Endothelial cell (in vitro differentiated cells): ENCODE results near the gene LAMA2. TPM values are rescaled to one million over a fixed set of nuclear protein-coding genes. Genes with fewer than 3 reads are reported as not detected.

Experiments
- DNase-seq: peaks from one replicate; pipeline ENCODE4 v3.0.0; 2021; ENCODE audit warnings: low spot score
- H3K27ac Mint-ChIP-seq: one replicate; pipeline ENCODE4 v1.8.0; 2021; ENCODE audit warnings: mixed read lengths, inconsistent platforms; ENCODE audit not compliant: unreplicated experiment
- H3K27me3 Mint-ChIP-seq: one replicate; pipeline ENCODE4 v1.8.0; 2021; ENCODE audit warnings: mild to moderate bottlenecking, moderate library complexity, mixed read lengths, inconsistent platforms; ENCODE audit not compliant: unreplicated experiment
- H3K36me3 Mint-ChIP-seq: one replicate; pipeline ENCODE4 v1.8.0; 2021; ENCODE audit warnings: mild to moderate bottlenecking, low read depth, mixed read lengths, inconsistent platforms; ENCODE audit not compliant: unreplicated experiment
- H3K4me1 Mint-ChIP-seq: one replicate; pipeline ENCODE4 v1.8.0; 2021; ENCODE audit warnings: mild to moderate bottlenecking, mixed read lengths, inconsistent platforms; ENCODE audit not compliant: unreplicated experiment
- H3K4me3 Mint-ChIP-seq: one replicate; pipeline ENCODE4 v1.8.0; 2021; ENCODE audit warnings: mild to moderate bottlenecking, mixed read lengths, inconsistent platforms; ENCODE audit not compliant: unreplicated experiment
- H3K9me3 Mint-ChIP-seq: one replicate; pipeline ENCODE4 v1.8.0; 2021; ENCODE audit warnings: mixed read lengths, inconsistent platforms; ENCODE audit not compliant: unreplicated experiment
- CTCF ChIP-seq: fragments of 200-600 bp; sonication (generic); IDR thresholded peaks from one replicate; pipeline ENCODE4 v1.5.0; 2021; ENCODE audit warnings: antibody characterized with exemption; ENCODE audit not compliant: unreplicated experiment
- total RNA-seq: library from RNA; stranded (reverse); fragmentation: NEBNext Ultra II Directional; extraction: Animal tissue kit (Norgen Biotek cat#: 25700); gene quantifications from one replicate; pipeline ENCODE4 v1.2.1, GENCODE V29; 2021; ENCODE audit not compliant: unreplicated experiment

LAMA2 gene
- total RNA-seq, 1 donor from 2014 or later: 2.0 TPM

DNA sequence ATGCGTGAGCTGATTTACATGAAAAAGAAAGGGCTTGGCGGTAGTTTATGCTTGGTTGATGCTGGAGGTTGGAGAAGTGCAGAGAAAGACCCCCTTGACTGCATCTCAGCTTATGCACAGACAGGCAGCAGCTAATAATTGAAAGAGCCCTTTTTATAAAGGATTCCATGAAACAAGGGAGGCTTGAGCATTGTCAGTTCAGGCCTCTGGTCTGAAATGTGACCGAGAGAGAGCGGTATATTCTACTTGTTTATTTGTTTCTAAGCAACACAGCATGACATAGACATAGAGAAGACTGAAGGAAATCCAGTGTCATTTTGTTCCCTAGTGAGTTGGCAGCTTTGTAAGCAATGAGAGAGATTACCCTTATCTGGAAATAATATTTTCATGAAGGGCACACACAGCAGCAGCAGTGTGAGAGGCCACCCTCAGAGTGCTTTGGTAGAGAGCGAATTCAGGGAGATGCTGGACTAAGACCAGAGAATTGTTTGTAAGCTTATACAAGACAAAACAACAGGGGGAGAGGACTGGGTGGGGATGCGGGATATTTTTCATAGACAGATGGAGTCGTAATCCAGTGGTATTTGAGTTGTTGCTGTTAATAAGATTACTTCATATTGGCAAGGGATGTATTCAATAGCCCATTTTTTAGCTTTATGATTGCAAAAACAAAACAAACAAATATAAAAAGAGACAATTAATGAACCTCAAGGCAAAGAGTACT lies 34.6 kb upstream of the LAMA2 start:
- no peak for DNase-seq
- Mint-ChIP-seq H3K4me1 (no peaks in the 10 kb centered on the region), H3K36me3 (no peaks in the 10 kb centered on the region), H3K27me3 (peaks cover 1% of the 10 kb centered on the region), H3K27ac (no peak overlapping the region), H3K4me3 (no peak overlapping the region), H3K9me3 (no peaks in the 10 kb centered on the region)
- TF ChIP-seq CTCF: no peak

DNA sequence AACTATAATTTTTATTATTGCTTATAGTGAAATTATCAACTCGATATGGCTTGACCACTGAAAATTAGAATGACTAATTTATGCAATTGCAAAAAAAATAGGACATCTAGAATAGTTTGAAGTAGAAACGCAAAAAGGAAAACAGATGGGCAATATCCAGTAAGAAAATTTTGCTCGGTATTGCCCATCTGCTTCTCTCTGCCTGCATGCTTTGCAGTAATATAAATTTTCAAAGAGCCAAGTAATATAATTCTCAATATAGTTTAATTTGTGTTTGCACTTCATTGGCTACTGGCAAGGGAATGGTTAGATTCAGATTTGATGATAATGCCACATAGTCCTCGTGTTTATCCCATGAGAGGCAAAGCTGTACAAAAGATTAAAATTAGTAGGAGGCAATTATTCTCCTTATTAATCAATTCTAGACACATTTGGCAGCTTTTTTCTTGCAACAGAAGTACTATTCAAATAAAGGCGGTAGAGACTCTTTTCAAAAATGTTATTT lies 27.3 kb upstream of the LAMA2 start:
- TF ChIP-seq CTCF: no peak
- Mint-ChIP-seq H3K27ac (no peak overlapping the region), H3K27me3 (peaks cover 1% of the 10 kb centered on the region), H3K36me3 (no peaks in the 10 kb centered on the region), H3K9me3 (peaks cover 4% of the 10 kb centered on the region), H3K4me3 (no peak overlapping the region), H3K4me1 (no peaks in the 10 kb centered on the region)
- DNase-seq: no peak

- Mint-ChIP-seq H3K4me3 (no peak overlapping the region), H3K27me3 (no peaks in the 10 kb centered on the region), H3K36me3 (no peaks in the 10 kb centered on the region), H3K4me1 (no peaks in the 10 kb centered on the region), H3K27ac (no peak overlapping the region), H3K9me3 (peaks cover 4% of the 10 kb centered on the region)
- DNase-seq: no peak
- no peak for TF ChIP-seq CTCF
These were observed 25.1 kb upstream of the LAMA2 start for GRCh38 chr6:128857806-128858205.

- H3K36me3 Mint-ChIP-seq: no peaks in the 10 kb centered on the region
- no peak overlapping the region for H3K27ac Mint-ChIP-seq
- no peak for TF ChIP-seq CTCF
- H3K9me3 Mint-ChIP-seq: peaks cover 4% of the 10 kb centered on the region
- no peaks in the 10 kb centered on the region for H3K4me1 Mint-ChIP-seq
- H3K4me3 Mint-ChIP-seq: no peak overlapping the region
- H3K27me3 Mint-ChIP-seq: no peaks in the 10 kb centered on the region
- no peak for DNase-seq
These were observed 22.2 kb upstream of the LAMA2 start for GRCh38 chr6:128860782-128861181.

DNA sequence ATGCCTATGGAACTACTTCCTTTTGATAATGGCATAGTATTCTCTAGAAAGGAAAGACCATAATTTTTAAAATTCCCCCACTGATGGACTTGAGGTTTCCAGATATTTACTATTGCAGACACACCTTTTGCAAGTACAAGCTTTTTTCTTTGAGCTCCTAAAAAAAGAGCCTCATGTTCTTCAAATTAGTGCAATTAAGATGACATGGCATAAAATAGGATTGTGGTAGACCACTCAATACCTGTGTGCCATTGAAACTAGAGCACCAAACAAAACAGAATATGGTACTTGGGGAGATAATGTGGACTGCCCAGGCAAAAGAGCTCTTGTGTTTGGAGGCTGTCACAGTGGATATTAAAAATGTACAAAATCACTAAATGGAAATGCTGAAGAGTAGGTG lies 19.0 kb upstream of the LAMA2 start:
- no peak for DNase-seq
- Mint-ChIP-seq H3K9me3 (peaks cover 4% of the 10 kb centered on the region), H3K27ac (no peak overlapping the region), H3K4me3 (no peak overlapping the region), H3K36me3 (no peaks in the 10 kb centered on the region), H3K4me1 (no peaks in the 10 kb centered on the region), H3K27me3 (peaks cover 2% of the 10 kb centered on the region)
- TF ChIP-seq CTCF: no peak
